GM18507 (cell line): ENCODE measurements around the gene LRP8.
"Not testable (repeated sequence)": the region's sequence is repeated elsewhere in the genome, so short reads cannot be mapped to it uniquely, and the experiment has no call there.

ENCODE experiments used
- DNase-seq: peaks from one replicate; pipeline ENCODE4 v3.0.0; 2011; ENCODE audit warnings: low read depth; ENCODE audit not compliant: insufficient read length; ENCODE audit errors: extremely low spot score
- FAIRE-seq: peaks from 2 replicates; lab custom pipeline; 2011; peaks lifted over from hg19 to GRCh38; lab: Jason Lieb, UNC

The LRP8 gene

GRCh38 chr1:53246261-53247134, 81.4 kb downstream of the LRP8 start:
- DNase-seq (no peak), FAIRE-seq (no peak)

GRCh38 chr1:53244141-53244540, 83.7 kb downstream of the LRP8 start:
- FAIRE-seq (no peak), DNase-seq (no peak)

- FAIRE-seq, result no peak
- no peak for DNase-seq
These were observed 85.5 kb downstream of the LRP8 start for GRCh38 chr1:53242381-53242780.

GRCh38 chr1:53241828-53242227, 86.0 kb downstream of the LRP8 start:
- no peak for FAIRE-seq
- no peak for DNase-seq

GRCh38 chr1:53238197-53239155, 89.4 kb downstream of the LRP8 start, which contains the start of gene MAGOH:
Gene MAGOH, minus strand, starts transcription at chr1:53238518. Its CDS starts 70 bp downstream, at chr1:53238448.
- DNase-seq (peak; percentile 96), FAIRE-seq (peak; percentile 98)

GRCh38 chr1:53237638-53238037, 90.2 kb downstream of the LRP8 start:
- no peak for DNase-seq

GRCh38 chr1:53220962-53221286, 106.9 kb downstream of the LRP8 start:
- no peak for DNase-seq
- FAIRE-seq, result peak; percentile 24

More at GRCh38 chr1:53237638-53238037, 90.2 kb downstream of the LRP8 start:
- no peak for FAIRE-seq

- peak; percentile 94 for FAIRE-seq
- peak; percentile 86 for DNase-seq
These were observed 107.5 kb downstream of the LRP8 start, which contains the start of gene CZIB for GRCh38 chr1:53220171-53220961. Gene CZIB, minus strand, starts transcription at chr1:53220634. Its CDS starts 59 bp downstream, at chr1:53220575.

- FAIRE-seq, result no peak
These were observed 108.2 kb downstream of the LRP8 start for GRCh38 chr1:53219711-53220110.

GRCh38 chr1:53218201-53218600, 109.7 kb downstream of the LRP8 start:
- FAIRE-seq (no peak), DNase-seq (no peak)

More at GRCh38 chr1:53219711-53220110, 108.2 kb downstream of the LRP8 start:
- DNase-seq, result no peak

- no peak for FAIRE-seq
These were observed 113.4 kb downstream of the LRP8 start for GRCh38 chr1:53214376-53214940.

GRCh38 chr1:53210954-53211353, 116.9 kb downstream of the LRP8 start:
- FAIRE-seq (no peak), DNase-seq (no peak)

More at GRCh38 chr1:53214376-53214940, 113.4 kb downstream of the LRP8 start:
- no peak for DNase-seq

GRCh38 chr1:53210352-53210751, 117.5 kb downstream of the LRP8 start:
- FAIRE-seq, result no peak
- DNase-seq, result no peak

- FAIRE-seq, result no peak
- DNase-seq, result no peak
These were observed 120.1 kb downstream of the LRP8 start for GRCh38 chr1:53207726-53208125.

- FAIRE-seq (no peak), DNase-seq (no peak)
These were observed 121.0 kb downstream of the LRP8 start for GRCh38 chr1:53206735-53207379.

- not testable (repeated sequence) for FAIRE-seq, DNase-seq
These were observed 121.7 kb downstream of the LRP8 start for GRCh38 chr1:53206083-53206685.

GRCh38 chr1:53205496-53205895, 122.4 kb downstream of the LRP8 start:
- not testable (repeated sequence) for DNase-seq, FAIRE-seq

- FAIRE-seq (no peak), DNase-seq (no peak)
These were observed 124.4 kb downstream of the LRP8 start for GRCh38 chr1:53203466-53203865.
